ENCODE measurements around the gene MIER1. TPM values are rescaled to one million over a fixed set of nuclear protein-coding genes. Genes with fewer than 3 reads are reported as not detected.

The MIER1 gene
- total RNA-seq, 6 experiments from 2014 or later: 11.8 to 27.0 (median 19.3) TPM

GRCh38 chr1:67018574-67018973, 93.8 kb downstream of the MIER1 start:
- ATAC-seq (no peak), DNase-seq (no peak)
- Histone ChIP-seq H3K27me3 (no peaks in the 10 kb centered on the region), H3K4me1 (peaks cover 0 to 20% (median 7%) of the 10 kb centered on the region in 4 donors), H3K36me3 (peaks cover 0 to 22% (median 10%) of the 10 kb centered on the region in 4 donors), H3K9me3 (no peaks in the 10 kb centered on the region), H3K27ac (no peak overlapping the region), H3K4me3 (no peak overlapping the region)
- TF ChIP-seq POLR2A (IDR thresholded peaks at IDR 0.05) (no peak), CTCF (IDR thresholded peaks at IDR 0.05) (no peak)
- WGBS (ENCODE audit: insufficient coverage, low coverage, low lambda C conversion rate, missing lambda C conversion rate): 71% methylated on average over 2 of the region's 2 CpGs
- intact Hi-C loops (cut with DNase I): no loop called here

GRCh38 chr1:67019121-67019520, 94.3 kb downstream of the MIER1 start:
- peaks cover 0 to 22% (median 10%) of the 10 kb centered on the region in 4 donors for H3K36me3 ChIP-seq
- intact Hi-C loops (cut with DNase I): no loop called here
- peaks cover 0 to 20% (median 8%) of the 10 kb centered on the region in 4 donors for H3K4me1 ChIP-seq
- H3K27me3 ChIP-seq: no peaks in the 10 kb centered on the region
- WGBS (ENCODE audit: insufficient coverage, low coverage, low lambda C conversion rate, missing lambda C conversion rate): 98% methylated on average over 4 of the region's 4 CpGs
- no peak for TF ChIP-seq CTCF (IDR thresholded peaks at IDR 0.05)
- TF ChIP-seq POLR2A (IDR thresholded peaks at IDR 0.05): no peak
- no peaks in the 10 kb centered on the region for H3K9me3 ChIP-seq
- H3K27ac ChIP-seq: no peak overlapping the region
- no peak overlapping the region for H3K4me3 ChIP-seq
- DNase-seq (no peak), ATAC-seq (no peak)

GRCh38 chr1:67019600-67020136, 94.9 kb downstream of the MIER1 start:
- no peak overlapping the region for H3K4me3 ChIP-seq
- H3K27me3 ChIP-seq: no peaks in the 10 kb centered on the region
- DNase-seq (no peak), ATAC-seq (no peak)
- no peak for TF ChIP-seq POLR2A (IDR thresholded peaks at IDR 0.05)
- no peak for TF ChIP-seq CTCF (IDR thresholded peaks at IDR 0.05)
- H3K9me3 ChIP-seq: no peaks in the 10 kb centered on the region
- 54% methylated on average over 1 of the region's 1 CpG for WGBS (ENCODE audit: insufficient coverage, low coverage, low lambda C conversion rate, missing lambda C conversion rate)
- H3K27ac ChIP-seq: no peak overlapping the region
- H3K36me3 ChIP-seq: peaks cover 0 to 22% (median 10%) of the 10 kb centered on the region in 4 donors
- intact Hi-C loops (cut with DNase I): no loop called here
- H3K4me1 ChIP-seq: peaks cover 0 to 20% (median 8%) of the 10 kb centered on the region in 4 donors

GRCh38 chr1:67020304-67020703, 95.5 kb downstream of the MIER1 start:
- TF ChIP-seq POLR2A (IDR thresholded peaks at IDR 0.05): no peak
- no peak for TF ChIP-seq CTCF (IDR thresholded peaks at IDR 0.05)
- DNase-seq: no peak
- no peak overlapping the region for H3K27ac ChIP-seq
- peak; percentile 89 to 95 (median 92) for ATAC-seq
- no peaks in the 10 kb centered on the region for H3K27me3 ChIP-seq
- peaks cover 0 to 22% (median 10%) of the 10 kb centered on the region in 4 donors for H3K36me3 ChIP-seq
- WGBS (ENCODE audit: insufficient coverage, low coverage, low lambda C conversion rate, missing lambda C conversion rate): 61% methylated on average over 2 of the region's 2 CpGs
- H3K4me3 ChIP-seq: no peak overlapping the region
- no peaks in the 10 kb centered on the region for H3K9me3 ChIP-seq
- intact Hi-C loops (cut with DNase I): no loop called here
- H3K4me1 ChIP-seq: peaks cover 0 to 20% (median 8%) of the 10 kb centered on the region in 4 donors
